VCaP (cell line): ENCODE data around the gene GMPR.
"Not testable (repeated sequence)": the region's sequence is repeated elsewhere in the genome, so short reads cannot be mapped to it uniquely, and the experiment has no call there.

Experiments
- H3K27ac ChIP-seq: fragments of 450-650 bp; 2 replicates; pipeline ENCODE4 v1.5.1; 2017
- TF ChIP-seq, protein P1 (sequence below): fragments of 450-650 bp; conservative IDR thresholded peaks from 2 replicates; pipeline ENCODE4 v1.5.1; 2017; ENCODE audit warnings: mild to moderate bottlenecking, moderate library complexity

Gene GMPR

DNA sequence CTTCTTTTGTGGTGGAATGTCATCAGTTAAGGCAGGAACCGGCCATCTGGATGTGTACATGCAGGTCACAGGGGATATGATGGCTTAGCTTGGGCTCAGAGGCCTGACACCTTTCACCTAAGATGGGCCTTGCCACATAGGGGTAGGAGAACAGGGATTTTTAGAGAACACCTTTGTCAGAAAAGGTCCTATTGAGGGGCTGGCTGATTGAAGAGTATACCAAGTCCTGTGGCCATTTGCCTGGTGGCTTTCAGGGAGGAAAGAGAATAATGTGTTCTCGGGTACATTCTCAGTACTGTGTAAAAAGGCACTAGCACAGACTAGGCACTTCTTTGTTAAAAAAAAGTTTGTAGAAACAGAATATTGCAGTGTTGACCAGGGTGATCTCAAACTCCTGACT, 26.4 kb downstream of the GMPR start:
- H3K27ac ChIP-seq: no peak overlapping the region
- TF ChIP-seq, protein P1, sequence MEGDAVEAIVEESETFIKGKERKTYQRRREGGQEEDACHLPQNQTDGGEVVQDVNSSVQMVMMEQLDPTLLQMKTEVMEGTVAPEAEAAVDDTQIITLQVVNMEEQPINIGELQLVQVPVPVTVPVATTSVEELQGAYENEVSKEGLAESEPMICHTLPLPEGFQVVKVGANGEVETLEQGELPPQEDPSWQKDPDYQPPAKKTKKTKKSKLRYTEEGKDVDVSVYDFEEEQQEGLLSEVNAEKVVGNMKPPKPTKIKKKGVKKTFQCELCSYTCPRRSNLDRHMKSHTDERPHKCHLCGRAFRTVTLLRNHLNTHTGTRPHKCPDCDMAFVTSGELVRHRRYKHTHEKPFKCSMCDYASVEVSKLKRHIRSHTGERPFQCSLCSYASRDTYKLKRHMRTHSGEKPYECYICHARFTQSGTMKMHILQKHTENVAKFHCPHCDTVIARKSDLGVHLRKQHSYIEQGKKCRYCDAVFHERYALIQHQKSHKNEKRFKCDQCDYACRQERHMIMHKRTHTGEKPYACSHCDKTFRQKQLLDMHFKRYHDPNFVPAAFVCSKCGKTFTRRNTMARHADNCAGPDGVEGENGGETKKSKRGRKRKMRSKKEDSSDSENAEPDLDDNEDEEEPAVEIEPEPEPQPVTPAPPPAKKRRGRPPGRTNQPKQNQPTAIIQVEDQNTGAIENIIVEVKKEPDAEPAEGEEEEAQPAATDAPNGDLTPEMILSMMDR: no peak

DNA sequence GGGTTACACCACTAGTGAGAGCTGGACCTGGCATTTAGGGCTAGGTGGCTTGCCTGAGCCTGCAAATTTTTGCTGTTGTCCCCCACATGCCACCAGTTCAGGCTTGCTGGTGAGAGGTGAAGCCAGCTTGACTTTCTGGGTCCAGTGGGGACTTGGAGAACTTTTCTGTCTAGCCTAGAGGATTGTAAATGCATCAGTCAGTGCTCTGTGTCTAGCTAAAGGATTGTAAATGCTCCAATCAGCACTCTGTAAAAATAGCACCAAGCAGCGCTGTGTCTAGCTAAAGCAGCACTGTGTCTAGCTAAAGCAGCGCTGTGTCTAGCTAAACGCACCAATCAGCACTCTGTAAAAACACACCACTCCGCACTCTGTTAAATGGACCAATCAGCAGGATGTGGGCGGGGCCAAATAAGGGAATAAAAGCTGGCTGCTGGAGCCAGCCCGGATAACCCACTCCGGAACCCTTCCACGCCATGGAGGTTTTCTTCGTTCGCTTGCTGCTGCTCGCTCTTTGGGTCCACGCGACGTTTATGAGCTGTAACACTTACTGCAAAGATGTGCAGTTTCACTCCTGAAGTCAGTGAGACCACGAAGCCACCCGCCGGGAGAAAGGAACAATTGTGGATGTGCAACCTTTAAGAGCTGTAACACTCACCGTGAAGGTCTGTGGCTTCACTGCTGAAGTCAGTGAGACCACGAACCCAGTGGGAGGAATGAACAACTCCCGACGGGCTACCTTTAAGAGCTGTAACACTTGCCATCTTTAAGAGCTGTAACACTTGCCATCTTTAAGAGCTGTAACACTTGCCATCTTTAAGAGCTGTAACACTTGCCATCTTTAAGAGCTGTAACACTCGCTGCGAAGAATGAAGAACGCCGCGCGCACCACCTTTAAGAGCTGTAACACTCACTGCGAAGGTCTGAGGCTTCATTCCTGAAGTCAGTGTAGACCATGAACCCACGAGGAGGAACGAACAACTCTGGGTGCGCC, 27.3 kb downstream of the GMPR start:
- H3K27ac ChIP-seq: no peak overlapping the region
- TF ChIP-seq, protein P1: no peak

DNA sequence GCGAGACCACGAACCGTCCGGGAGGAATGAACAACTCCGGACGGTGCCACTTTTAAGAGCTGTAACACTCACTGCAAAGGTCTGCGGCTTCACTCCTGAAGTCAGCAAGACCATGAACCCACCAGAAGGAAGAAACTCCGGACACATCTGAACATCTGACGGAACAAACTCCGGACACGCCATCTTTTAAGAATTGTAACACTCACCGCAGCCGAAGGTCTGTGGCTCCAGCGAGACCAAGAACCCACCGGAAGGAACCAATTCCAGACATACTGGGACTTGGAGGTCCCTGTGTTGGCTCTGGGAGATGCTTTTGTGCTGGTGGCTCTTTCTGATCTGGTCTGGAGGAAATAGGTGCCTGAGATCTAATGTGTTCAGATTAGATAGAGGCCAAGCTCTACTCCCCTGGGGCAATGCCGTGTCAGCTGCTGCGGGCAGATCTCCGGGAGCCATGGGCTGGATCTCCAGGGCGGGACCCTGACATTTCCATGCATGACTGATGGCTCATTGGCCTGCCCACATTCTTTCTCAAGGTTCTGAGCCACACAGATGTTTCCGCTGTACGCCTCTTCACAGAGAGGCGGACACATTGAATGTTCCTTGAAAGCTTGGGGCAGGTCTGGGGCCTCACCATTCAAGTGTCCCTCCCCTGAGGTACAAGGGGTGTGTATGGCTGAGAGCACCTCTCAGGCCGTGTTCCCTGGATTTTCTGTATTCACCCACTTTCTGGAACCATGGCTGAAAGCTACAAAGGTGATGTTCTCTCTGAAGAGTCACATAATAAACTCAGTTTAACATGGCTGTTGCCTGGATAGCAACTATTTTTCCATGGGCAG, 29.3 kb downstream of the GMPR start:
- TF ChIP-seq, protein P1: no peak
- no peak overlapping the region for H3K27ac ChIP-seq

DNA sequence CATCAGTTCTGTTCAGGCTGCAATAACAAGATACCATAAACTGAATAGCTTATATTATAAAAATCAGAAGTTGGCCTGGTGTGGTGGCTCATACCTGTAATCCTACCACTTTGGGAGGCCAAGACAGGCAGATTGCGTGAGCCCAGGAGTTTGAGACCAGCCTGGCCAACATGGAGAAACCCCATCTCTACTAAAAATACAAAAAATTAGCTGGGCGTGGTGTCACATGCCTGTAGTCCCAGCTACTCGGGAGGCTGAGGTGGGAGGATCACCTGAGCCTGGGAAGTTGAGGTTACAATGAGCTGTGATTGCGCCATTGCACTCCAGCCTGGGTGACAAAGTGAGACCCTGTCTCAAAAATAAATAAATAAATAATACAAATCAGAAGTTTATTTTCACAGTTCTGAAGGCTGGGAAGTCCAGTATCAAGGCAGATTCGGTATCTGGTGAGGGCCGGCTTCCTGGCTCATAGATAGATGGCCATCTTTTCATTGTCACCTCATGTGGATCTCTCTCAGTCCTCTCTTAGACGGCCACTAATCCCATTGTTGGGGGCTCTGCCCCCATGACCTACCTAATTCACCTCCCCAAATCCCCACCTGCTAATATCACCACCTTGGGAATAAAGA, 31.2 kb downstream of the GMPR start:
- not testable (repeated sequence) for H3K27ac ChIP-seq

DNA sequence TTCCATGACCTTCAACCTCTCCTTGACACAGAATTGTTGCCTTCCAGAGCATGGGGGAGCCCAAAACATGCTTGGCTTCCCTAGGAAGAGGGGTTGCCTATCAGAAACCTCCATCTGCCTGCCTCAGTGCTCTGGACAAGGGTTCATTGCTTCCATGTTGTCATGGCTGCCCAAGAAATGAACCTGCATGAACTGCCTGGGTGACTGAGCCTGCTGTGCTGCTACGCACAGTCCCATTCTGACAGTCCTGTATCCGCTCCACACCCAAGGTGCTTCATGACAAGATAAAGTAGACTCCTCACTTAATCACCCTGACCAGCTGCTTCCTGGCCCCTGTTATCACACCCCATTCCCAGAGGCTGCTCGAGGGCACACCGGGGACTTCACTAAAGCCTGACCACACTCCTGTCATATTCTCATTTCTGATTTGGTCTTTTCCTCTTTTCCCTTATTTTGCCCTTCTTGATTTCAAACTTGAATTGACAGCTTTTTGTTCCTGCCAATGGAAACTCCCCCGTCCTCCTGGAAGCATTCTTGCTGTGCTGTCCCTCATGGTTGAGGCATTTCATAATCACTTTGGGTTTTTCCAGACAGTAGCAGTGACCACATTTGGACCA, 31.9 kb downstream of the GMPR start:
- TF ChIP-seq, protein P1: no peak

DNA sequence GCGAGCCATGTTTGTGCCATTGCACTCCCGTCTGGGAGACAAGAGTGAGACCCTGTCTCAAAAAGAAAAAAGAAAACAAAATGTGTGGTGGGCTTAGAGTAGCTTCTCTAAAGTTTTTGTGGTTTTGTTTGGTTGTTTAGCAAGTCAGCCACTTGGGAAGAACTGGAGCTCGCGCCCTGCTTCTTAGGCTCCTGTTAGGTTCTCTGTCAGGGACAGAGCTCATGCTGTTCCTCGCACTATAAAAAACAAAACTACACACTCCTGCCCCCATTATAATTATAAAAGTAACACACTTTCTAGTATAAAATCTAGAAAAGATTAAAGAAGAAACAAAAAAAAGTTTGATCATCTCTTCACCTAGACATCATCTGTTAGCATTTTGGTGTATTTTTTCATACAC, 33.0 kb downstream of the GMPR start:
- no peak overlapping the region for H3K27ac ChIP-seq
- TF ChIP-seq, protein P1: no peak

More for the DNA sequence above, 31.9 kb downstream of the GMPR start:
- no peak overlapping the region for H3K27ac ChIP-seq

DNA sequence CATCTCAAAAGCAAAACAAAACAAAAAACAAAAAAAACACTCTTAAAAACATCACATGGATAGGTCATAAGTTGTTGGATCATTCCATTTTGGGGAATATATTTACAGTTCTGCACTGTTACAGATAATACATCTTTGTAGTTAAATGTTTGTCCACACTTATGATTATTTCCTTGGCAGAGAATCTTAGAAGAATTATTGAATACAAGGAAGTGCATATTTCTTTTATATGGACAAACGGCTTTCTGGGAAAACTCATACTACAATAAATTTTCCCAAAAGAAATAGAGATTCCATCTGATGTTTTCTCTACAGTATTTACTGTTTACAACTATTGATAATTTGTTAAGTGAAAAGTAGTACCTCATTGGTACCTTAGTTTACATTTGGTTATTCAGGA, 33.8 kb downstream of the GMPR start:
- TF ChIP-seq, protein P1: no peak
- H3K27ac ChIP-seq: no peak overlapping the region
